Measurements from ENCODE around the gene RSPH6A.
"Not testable (repeated sequence)": the region's sequence is repeated elsewhere in the genome, so short reads cannot be mapped to it uniquely, and the experiment has no call there.

RSPH6A gene

DNA sequence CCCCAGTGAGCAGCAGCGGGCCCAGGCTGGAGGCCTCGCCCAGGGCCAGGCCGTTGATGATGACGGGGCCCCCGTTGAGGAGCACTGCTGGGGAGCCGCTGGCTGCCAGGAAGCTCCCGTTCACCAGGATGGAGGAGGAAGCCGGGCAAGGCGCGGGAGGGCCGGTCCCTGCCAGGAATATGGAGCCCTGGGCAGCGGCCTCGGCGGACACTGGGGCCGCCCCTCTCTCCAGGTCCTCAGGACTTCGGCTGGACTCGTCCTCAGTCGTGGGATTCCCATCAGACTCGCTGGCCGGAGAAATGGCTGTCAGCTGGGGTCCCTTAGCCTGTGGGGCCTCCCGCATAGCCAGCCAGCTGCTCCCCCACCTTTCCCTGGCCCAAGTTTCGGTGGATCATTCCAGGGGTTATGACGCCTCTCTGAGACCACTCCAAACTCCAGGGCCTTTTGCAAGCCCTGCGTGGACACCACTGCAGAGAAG is 48.2 kb downstream of the RSPH6A start:
- DNase-seq (ENCODE audit: extremely low read depth in 1 of 2, low read depth in 1 of 2) = no peak

GRCh38 chr19:45766296-45766868 is 48.7 kb downstream of the RSPH6A start:
- no peak for DNase-seq (ENCODE audit: extremely low read depth in 1 of 2, low read depth in 1 of 2)

DNA sequence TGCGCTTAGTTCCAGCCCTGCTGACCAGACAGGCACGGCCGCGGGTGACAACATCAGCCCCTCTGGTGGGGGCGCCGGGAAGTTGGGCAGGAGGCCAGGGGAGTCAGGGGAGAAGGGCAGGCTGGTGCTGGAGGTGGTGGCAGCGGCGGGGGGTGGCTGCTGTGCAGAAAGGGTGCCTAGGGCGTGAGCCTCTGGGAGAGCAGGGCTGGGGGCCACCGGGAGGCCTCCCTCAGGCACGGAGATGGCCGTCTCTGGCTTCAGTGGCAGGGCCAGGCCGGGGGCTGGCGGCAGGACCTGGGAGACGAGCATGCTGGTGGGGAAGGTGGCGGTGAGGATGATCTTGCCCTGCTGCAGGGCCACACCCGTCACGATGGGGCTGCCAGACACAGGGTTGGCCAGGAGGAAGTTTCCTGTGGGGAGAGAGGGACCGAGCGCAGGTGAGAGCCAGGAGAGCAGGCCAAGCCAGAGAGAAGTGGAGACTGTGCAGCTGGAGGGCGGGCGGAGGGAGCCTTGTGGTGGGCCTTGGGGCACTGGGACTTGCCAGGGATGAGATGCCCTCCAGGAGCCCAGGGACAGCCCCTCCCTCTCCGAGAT is 49.3 kb downstream of the RSPH6A start:
- no peak for DNase-seq (ENCODE audit: extremely low read depth in 1 of 2, low read depth in 1 of 2)

DNA sequence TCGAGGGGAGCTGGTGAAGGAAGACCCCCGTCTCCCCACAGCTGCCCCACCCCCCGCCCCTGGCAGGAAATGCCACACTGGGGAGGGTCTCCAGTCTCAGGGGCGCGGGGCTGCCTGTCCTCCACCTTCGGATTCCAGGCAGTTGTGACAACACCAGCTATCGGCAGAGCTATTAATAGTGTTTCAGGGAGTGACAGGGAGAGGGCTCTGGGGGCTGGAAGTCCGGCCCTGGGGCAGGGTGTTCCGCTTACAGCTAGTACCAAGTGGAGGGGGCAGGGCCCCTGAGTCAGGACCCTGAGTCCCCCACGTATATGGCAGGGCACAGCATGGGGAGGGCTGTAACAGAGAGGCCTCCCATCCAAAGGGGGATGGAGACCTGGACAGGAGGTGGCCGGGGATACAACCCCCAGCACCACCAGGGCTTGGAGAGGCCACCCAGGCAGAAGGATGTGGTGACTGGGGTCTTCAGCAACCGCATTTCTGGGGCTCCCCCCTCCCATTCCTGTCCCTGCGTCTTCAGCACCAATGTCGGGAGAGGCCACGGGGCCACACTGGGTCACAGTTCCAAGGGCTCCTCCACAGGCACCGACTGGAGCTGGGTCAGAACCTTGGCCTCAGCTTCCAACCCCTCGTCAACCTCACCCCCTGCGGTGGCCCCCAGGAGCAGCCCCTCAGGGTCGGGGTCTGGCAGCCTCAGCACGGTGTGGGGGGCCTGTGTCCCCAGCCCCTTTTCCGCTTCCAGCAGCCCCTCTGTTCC is 50.0 kb downstream of the RSPH6A start:
- DNase-seq (ENCODE audit: extremely low read depth in 1 of 2, low read depth in 1 of 2) = no peak

DNA sequence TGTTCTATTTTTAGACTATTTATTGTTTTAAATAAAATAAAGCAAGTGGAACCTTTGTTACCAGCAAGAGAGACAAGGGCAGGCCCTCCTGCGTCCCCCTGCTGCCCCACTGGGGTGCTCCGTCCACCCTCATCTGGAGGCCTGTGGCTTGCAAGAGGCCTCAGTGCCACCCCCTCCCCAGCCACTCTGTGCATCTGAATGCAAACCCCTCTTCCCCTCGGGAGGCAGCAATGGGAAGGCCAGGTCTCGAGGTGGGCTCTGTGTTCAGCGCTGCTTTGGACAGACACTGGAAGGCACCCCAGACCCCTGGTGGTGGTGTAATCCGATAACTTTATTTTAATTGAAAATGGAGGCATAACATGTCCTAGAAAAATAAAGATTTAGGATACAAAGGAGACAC is 50.6 kb downstream of the RSPH6A start:
- DNase-seq (ENCODE audit: extremely low read depth in 1 of 2, low read depth in 1 of 2) = no peak

DNA sequence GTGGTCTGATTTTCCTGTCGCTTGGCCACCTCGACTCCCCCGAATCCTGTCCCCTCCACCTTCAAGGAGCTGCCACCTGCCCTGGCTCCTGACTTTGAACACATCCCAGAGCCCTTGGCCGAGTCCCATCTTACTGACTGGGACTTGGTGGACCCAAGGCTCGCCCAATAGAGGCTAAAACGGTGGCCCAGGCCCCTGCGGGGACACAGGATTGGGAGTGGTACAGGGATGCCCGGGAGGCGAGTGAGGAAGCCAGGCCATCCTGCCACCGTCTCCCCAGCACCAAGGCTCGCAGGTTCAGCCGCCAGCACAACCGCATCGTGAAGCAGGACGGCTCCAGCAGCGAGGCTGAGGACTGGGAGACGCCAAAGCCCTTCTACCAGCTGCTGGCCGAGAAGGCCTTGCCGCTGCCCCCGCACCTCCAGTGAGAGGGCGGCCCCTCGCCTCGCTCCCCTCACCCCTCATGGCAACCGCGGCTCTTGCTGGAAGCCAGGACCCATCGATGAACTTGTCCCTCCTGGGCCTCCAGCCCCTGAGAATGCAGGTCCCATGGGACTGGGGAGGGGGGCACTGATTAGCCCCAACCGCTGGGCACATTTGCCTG is 51.3 kb downstream of the RSPH6A start:
- no peak for DNase-seq (ENCODE audit: extremely low read depth in 1 of 2, low read depth in 1 of 2)

GRCh38 chr19:45762870-45763631 is 52.1 kb downstream of the RSPH6A start:
- DNase-seq (ENCODE audit: extremely low read depth in 1 of 2, low read depth in 1 of 2) = no peak

- no peak for DNase-seq (ENCODE audit: extremely low read depth in 1 of 2, low read depth in 1 of 2)
These were observed 53.4 kb downstream of the RSPH6A start for GRCh38 chr19:45761714-45762113.

- no peak for DNase-seq (ENCODE audit: extremely low read depth in 1 of 2, low read depth in 1 of 2)
These were observed 56.2 kb downstream of the RSPH6A start for GRCh38 chr19:45758921-45759320.

- no peak for DNase-seq (ENCODE audit: extremely low read depth in 1 of 2, low read depth in 1 of 2)
These were observed 57.4 kb downstream of the RSPH6A start for GRCh38 chr19:45757695-45758094.

GRCh38 chr19:45754323-45754722 is 60.8 kb downstream of the RSPH6A start:
- DNase-seq (ENCODE audit: extremely low read depth in 1 of 2, low read depth in 1 of 2) = no peak

GRCh38 chr19:45753548-45753947 is 61.6 kb downstream of the RSPH6A start:
- no peak for DNase-seq (ENCODE audit: extremely low read depth in 1 of 2, low read depth in 1 of 2)

GRCh38 chr19:45752639-45753038 is 62.5 kb downstream of the RSPH6A start:
- no peak for DNase-seq (ENCODE audit: extremely low read depth in 1 of 2, low read depth in 1 of 2)

DNA sequence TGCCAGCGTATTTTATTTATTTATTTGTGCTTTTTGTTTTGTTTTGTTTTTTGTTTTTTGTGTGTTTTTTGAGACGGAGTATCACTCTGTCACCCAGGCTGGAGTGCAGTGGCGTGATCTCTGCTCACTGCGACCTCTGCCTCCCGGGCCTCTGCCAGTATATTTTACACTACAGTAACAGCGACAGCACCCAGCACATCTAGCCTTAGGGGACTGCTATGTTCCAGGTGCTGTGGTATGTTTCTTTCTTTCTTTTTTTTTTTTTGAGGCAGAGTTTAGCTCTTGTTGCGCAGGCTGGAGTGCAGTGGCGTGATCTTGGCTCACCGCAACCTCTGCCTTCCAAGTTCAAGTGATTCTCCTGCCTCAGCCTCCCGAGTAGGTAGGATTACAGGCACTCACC is 63.6 kb downstream of the RSPH6A start:
- DNase-seq (ENCODE audit: extremely low read depth in 1 of 2, low read depth in 1 of 2) = not testable (repeated sequence)

DNA sequence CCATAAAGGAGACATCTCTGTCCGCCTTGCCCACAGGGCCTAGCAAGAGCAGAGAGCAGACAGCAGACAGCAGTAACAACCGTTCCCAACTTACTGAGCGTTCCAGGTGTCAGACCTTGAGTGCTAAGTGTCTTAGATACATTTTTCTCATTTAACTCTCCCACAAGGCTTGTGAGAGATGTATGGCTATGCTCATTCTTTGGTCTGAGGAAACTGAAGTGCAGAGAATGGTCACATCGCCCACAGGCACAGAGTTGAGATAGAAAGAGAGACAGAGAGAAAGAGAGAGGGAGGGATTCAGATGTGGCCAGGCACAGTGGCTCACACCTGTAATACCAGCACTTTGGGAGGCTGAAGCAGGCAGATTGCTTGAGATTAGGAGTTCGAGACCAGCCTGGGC is 67.6 kb downstream of the RSPH6A start:
- no peak for DNase-seq (ENCODE audit: extremely low read depth in 1 of 2, low read depth in 1 of 2)

DNA sequence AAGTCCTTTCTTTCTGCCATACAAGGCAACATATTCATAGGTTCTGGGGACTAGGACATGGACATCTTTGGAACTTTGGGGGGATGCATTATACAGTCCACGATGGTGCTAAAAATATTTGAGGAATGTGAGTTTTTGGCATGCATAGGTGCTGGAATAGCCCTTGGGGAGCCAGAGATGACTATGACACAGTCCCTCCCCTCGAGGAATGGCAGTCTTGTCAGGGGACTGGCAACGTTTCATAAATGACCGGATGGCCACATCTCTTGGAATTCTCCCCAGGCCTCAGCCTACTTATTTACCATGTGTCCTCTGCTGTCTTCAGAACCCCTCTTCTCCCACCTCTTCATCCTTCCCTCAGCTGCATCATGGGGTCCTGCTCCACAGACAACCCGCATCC is 68.2 kb downstream of the RSPH6A start:
- DNase-seq (ENCODE audit: extremely low read depth in 1 of 2, low read depth in 1 of 2) = no peak

All from activated CD8-positive, alpha-beta memory T cell treated with anti-CD3 and anti-CD28 coated beads for 1 hour (primary cell).